Gastroesophageal sphincter (tissue), 3 donors: Measurements from ENCODE around the gene ZNF471.

Source experiments
- EP300 ChIP-seq: sonication (generic); formaldehyde crosslinking; IDR thresholded peaks from one replicate; pipeline ENCODE4 v1.6.1; 2017; ENCODE audit warnings: antibody characterized with exemption, mild to moderate bottlenecking
- POLR2A ChIP-seq, 2 donors: fragments of 450-650 bp; IDR thresholded peaks; one replicate each; pipeline ENCODE4 v1.6.1; 2017; ENCODE audit warnings: antibody characterized with exemption in 2 of 2, mild to moderate bottlenecking in 2 of 2, moderate library complexity in 1 of 2
- TF ChIP-seq, protein P1 (sequence below), 4 experiments: fragments of 200-600 bp in 2 of 4; fragments of 450-650 bp in 2 of 4; sonication (generic) in 1 of 4; IDR thresholded peaks; one replicate each; pipeline ENCODE4 v1.5.1; 2017 to 2019; ENCODE audit warnings: antibody characterized with exemption in 4 of 4, mild to moderate bottlenecking in 2 of 4, moderate library complexity in 2 of 4

DNA sequence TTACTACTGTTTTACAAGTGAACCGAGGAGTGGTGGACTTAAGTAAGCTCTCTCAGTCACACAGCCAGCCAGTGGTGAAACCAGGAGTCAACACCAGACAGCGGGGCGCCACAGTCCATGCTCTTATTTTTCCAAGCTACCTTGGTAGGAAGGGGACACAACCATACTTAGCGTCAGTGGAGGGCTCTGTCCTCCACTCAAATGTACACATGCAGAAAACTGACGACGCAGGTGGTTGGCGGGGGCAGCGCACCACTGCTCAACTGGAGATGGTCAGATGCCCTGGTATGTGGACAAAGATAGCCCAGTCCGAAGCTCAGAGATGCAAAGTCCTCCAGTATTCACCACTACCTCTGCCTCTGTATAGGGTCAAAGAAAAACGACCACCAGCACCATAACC, 31.6 kb upstream of the ZNF471 start:
- TF ChIP-seq, protein P1, sequence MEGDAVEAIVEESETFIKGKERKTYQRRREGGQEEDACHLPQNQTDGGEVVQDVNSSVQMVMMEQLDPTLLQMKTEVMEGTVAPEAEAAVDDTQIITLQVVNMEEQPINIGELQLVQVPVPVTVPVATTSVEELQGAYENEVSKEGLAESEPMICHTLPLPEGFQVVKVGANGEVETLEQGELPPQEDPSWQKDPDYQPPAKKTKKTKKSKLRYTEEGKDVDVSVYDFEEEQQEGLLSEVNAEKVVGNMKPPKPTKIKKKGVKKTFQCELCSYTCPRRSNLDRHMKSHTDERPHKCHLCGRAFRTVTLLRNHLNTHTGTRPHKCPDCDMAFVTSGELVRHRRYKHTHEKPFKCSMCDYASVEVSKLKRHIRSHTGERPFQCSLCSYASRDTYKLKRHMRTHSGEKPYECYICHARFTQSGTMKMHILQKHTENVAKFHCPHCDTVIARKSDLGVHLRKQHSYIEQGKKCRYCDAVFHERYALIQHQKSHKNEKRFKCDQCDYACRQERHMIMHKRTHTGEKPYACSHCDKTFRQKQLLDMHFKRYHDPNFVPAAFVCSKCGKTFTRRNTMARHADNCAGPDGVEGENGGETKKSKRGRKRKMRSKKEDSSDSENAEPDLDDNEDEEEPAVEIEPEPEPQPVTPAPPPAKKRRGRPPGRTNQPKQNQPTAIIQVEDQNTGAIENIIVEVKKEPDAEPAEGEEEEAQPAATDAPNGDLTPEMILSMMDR (IDR thresholded peaks at IDR 0.05): no peak
- TF ChIP-seq POLR2A (IDR thresholded peaks at IDR 0.05): no peak
- no peak for TF ChIP-seq EP300
